Stimulated activated CD8-positive, alpha-beta memory T cell treated with anti-CD3 and anti-CD28 coated beads, Interleukin-12 subunit alpha, Interleukin-12 subunit beta, amount 100 ng/mL, for 4 hours (primary cell): Measurements from ENCODE around the gene RNF43.
"Not testable (repeated sequence)": the region's sequence is repeated elsewhere in the genome, so short reads cannot be mapped to it uniquely, and the experiment has no call there.

ENCODE experiments used
- DNase-seq: peaks from one replicate; pipeline ENCODE4 v3.0.0-alpha.2; 2020; ENCODE audit warnings: low read depth

RNF43 gene

DNA sequence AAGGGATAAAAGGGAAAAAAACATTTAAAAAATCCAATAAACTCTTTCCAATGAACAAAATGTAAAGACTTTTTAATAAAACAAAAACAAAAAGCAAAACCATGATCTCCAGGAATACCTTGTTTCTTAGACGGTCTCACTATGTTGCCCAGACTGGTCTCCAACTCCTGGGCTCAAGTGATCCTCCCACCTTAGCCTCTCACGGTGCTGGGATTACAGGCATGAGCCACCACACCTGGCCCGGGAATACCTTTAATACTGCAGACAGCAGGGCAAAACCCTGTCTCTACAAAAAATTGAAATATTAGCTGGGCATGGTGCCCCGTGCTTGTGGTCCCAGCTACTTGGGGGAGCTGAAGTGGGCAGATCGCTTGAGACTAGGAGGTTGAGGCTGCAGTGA, 7.9 kb downstream of the RNF43 start:
- no peak for DNase-seq

DNA sequence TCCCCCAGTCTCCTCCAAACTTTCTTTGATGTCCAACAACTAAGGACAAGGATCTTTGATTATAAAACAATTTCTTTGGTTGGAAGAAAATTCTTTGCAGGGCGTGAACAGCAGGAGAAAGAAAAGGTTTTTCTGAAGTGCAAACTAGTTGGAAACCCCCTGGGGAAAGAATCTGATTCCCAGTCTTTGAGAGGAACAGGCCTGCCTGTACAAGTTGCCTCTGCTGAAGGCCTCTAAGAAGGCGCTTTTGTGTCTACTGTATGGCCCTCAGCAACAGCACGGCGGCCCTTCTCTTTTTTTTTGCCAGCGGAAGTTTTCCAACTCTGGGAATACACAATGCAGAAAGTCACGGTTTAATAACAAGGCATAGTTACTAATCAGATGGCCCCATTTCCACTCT, 14.0 kb downstream of the RNF43 start:
- DNase-seq: no peak

DNA sequence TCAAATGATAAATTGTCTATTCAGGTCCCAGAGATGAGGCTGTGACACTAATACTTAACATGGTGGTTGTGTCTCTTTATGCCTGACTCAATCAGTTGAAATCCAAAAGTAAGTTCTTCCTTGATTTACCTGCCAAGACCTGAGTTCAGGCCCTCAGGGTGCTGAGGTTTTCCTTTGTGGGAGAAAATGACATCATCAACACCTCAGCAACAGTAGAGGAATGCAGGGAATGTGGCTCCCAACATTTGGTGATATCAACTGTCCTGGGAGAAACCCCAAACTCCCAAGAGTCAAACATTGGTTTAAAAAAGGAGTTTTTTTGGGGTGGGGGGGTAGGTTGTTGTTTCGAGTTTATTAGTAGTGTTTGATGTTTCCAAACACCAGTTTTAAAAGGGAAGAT, 14.7 kb downstream of the RNF43 start:
- DNase-seq: no peak

DNA sequence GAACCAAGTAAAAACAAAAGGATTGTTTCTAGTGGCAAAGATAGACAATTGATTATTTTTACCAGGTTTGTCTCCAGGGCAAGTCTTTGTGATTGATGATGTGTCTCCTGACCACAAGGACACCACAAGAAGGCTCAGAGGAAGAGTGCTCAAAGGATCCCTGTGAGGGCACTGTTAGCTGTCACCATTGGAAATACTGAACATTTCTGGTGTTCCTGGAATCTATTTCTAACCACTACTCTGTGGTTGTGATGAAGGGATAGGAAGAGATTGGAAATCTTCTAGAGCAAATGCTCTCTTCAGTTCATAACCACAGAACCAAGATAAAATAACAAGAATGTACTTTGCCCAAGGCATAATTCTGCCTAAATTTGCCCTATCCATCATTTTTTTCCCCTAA, 15.3 kb downstream of the RNF43 start:
- no peak for DNase-seq

DNA sequence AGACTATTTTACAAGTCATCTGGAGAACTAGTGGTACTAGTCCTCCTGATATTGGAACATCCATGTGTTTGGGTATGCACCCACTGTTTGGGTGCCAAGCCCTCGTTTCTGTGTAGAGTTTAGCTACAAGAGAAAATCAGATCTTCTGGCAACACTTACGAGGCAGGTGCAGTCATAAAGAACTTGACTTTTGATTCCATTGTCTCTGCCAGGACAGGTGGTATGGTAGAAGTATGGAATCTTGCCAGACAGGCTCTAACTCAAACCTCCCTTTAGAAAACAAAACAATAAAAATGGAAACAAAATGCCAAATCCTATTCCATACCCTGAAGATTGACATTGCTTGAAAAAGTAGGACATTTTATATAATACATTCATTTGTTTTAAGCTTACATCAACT, 16.0 kb downstream of the RNF43 start:
- no peak for DNase-seq

DNA sequence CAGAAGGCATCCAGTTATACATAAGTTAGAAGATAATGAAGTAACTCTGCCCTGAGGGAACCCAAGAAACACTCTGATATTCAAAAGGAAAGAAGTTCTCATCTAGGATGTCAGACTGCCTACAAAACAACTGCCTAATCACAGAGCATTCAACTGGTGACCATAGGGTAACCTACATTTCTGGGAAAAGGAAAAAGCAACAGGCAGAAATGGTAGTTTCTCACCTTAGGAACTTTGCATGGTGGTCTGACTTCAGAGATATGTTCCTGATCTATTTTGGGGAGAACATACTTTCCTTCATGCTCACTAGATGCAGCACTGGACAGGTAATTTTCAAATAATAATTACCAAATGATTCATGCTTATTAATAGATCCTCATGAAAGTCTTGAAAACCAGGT, 16.5 kb downstream of the RNF43 start:
- no peak for DNase-seq

DNA sequence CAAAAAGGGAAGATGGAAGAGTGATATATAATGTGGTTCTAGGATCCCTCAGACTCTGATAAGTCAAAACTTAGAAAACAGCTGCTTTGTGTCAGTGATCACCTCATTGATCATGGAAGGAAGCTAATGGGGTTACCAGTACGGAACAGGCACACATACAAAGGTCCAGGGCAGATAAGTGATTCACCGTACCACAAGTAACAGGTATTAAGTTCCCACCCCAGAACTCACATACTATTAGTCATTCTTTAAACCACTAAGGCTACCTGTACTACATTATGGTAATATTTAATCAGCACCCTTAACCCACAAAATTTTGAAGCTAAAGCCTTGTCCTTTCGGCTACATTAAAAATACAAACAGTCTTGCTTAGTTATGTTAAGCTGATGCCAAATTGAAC, 17.4 kb downstream of the RNF43 start:
- no peak for DNase-seq

DNA sequence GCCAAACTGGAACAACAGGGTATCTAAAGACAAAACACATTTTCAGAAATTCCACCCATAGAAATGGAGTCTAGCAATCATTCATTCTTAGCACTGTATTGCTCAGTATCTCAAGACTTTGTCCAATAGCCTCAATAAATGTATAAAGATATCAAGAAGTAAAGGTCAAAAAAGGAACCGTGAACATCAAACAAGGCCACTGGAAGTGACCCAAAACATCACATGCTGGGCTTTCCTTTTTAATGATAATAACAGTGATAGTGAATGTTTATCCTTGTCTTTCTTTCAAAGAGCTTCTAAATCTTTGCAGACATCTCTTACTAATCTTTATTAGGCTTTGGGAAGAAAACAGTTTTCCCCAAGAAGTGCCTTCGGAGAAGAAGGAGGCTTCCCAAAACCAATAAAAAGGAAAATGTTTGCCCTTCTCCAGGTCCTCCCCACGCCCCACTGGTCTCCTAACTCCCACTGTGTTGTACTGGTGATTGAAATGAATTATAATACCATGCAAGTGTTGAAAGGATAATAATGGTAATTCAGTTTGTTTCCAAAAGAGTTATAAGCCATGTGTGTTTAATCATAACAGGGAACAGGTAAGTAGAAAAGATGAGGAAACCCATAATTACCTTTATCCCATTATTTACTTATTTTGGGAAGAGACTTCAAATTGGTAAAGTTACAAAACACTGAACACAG, 18.6 kb downstream of the RNF43 start:
- DNase-seq: no peak

DNA sequence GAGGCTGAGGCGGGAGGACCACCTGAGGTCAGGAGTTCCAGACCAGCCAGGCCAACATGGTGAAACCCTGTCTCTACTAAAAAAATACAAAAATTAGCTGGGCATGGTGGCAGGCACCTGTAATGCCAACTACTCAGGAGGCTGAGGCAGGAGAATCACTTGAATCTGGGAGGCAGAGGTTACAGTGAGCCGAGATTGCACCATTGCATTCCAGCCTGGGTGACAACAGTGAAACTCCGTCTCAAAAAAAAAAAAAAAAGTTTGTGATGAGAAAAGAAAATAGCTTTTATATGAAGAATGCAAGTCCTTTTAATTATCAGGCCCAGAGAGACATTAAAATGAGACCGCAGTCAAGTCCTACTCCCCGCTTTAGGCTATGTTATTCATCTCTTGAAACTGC, 19.9 kb downstream of the RNF43 start:
- DNase-seq: not testable (repeated sequence)

DNA sequence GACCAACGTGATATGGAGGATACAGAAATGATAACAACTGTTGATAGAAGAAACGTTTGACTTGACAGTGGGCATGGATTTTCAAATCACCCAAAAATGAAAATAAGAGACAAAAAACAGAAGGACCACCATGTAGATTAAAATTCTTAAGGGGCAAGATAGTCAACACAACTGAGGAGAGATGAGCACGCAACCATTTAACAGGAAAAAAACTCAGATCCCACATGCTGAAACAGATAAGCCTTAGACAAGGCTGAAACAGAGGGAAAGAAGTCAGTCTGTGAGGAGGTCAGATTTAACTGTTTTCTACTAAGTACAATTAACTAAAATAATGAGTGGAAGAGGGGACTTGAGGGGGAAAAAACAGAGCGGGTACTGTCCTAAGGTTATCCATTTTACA, 21.2 kb downstream of the RNF43 start:
- no peak for DNase-seq

DNA sequence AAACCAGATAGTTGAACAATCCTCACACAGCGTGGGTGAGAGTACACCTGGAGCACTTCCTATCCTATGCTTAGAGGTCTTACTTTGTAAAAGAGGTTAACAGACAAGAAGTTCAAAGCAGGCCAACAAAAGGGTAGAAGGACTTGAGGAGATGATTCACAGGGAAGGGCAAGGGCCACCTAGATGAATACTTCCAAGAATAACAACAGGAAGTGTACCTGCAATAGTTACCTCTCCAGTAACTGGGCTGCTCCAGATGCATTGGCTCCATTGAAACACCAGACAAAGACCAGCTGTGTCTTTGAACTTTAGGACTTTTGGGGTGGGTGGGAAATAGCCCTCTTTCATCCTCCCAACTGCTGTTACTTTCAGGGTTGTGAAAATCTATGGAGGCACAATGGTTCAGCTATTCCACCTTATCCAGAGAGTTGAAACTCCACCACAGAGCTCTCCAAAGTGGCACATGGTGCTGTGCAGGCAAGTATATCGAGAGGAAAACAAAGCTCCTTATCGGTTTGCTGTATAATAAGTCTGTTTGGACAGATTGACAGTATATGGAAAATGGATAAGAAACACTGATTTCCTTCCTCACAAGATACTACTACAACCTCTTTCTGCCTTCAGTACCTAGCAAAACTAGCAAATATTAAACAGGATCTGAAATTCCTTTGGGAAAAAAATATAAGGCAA, 22.7 kb downstream of the RNF43 start:
- no peak for DNase-seq

DNA sequence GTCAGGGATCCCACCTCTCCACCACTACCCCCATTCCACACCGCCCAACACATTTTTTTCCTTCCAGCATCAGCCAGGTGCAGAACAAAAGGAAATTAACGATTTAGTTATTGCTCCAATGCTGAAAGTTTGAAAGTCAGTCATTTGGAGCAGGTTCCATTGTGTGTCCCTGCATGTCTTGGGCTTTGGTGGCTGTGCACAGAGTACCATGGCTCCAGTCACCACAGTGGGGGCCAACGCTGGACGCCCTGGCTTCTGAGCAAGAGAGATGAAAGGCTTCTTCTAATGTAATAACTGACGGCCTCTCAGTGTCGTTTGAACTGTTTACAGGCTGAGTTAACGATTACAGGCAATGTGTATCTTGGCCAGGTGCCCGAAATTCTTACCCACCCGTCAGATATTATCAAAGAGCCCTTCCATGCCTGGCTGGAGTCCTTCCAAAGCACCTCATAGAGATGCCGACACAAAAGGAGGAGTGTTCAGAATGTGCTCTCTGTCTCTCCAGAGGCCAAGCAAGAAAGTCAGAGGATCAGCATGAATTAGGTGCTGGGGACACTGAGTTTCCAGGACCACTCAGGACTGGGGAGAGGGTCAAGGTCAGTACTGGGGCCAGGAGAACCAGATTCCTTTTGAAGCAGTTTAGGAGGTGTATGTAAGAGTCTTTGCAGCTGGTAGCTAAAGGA, 25.9 kb downstream of the RNF43 start:
- no peak for DNase-seq

DNA sequence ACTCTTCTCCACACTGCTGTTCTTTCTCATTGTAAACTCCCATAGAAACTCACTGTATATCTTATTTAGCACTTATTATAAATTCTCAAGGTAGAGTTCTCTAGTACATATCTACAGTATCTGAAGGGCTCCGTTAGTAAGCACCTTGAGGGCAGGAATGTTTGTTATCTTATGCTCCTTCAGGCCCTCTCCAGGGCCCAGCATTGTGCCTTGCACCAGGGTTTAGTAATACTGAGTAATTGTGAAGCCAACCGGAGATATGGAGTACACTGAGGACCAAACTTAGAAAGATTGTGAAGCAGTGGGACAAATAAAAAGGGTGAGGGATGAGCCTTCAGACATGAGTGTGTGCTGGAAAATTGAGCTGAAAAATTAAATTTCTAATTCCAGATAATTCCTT, 26.4 kb downstream of the RNF43 start:
- no peak for DNase-seq

DNA sequence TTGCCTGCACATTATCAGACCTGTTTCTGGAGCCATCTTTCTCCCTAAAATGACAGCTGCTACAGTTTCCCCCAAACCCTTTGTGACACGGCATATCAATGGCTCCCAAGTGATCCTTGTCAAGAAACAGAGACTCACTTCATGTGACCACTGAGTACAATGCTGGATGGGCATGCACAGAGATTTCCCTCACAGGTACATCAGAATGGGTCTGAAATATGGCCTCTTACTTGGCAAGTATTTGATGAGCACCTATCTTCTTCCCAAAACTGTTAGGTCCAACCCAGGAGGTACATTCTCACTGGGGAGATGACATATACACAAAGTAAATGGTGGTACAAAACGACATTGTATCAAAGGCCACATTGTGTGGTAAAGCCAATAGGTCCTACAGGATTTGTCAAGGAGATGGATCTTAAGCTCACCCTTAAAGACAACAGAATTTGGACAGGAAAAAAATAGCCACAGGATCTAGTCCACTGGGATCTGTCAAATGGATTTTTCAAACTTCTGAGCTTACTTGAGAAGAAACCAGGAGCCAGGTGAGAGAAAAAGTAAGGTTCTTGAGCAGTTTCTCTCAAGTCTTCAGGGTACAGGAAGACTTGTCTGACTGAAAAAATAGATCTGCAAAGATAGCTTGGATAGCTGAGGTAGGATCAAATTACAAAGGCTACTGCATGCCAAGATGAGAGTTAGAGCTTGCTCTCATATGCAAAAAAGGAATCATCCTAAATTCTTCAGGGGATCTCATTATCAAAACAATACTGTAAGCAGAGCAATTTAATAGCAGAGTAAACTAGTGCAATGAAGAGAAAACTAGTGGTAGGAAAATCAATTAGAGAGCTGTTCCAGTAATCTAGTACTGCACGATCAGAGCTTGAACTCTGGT, 28.8 kb downstream of the RNF43 start:
- DNase-seq: no peak

DNA sequence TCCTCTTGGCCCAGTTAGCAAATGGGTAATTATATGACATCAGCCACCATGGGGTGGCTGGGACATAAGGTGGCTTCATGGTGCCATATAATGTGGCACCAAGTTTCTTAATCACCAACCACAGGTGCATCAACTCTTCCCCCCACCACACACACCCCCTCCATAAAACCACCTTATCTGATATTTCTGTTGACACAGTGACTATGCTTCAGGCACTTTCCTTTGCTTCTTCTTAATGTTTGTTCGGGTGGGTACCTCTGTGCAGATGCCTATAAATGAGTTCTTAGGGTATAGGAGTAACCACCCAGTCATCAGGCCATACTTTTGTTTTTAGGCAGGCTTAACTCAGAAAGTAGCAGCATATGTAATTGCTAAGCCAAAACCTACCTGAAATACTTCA, 29.5 kb downstream of the RNF43 start:
- no peak for DNase-seq

DNA sequence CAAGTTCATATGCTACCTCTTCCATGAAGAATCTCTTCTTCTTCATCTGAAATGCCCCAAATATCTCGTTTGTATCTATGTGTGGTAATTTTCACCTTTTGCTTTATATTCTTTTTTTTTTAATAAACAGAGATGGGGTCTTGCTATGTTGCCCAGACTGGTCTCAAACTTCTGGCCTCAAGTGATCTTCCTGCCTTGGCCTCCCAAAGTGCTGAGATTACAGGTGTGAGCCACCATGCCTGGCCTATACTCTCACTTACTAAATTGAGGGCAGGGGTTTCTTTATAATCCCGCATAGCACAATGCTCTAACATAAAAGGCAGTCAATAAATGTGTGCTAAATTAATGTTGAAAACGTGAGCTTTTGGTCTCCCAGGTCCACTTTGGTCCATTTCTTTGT, 30.6 kb downstream of the RNF43 start:
- no peak for DNase-seq

DNA sequence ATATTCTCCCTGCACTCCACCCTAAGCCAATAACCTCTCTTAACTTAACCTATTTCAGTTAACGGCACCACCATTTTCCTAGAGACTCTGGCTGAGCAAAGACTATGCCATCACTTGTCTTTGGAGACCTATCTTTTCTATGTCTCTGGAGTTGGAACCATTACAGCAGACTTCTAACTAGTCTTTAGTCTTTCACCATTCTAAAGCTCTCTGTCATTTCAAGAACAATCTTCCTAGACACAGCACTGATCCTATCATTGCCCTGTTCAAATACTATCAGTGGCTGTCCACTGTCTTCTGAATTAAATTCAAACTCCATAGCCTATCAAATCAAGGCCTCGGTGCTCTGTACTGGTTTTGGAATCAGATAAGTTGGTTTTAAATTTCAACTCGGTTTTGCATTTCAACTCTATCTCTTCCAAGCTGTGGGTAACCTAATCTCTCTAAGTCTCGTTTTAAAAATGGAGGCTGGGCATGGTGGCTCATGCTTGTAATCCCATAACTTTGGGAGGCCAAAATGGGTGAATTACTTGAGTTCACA, 31.9 kb downstream of the RNF43 start:
- no peak for DNase-seq

DNA sequence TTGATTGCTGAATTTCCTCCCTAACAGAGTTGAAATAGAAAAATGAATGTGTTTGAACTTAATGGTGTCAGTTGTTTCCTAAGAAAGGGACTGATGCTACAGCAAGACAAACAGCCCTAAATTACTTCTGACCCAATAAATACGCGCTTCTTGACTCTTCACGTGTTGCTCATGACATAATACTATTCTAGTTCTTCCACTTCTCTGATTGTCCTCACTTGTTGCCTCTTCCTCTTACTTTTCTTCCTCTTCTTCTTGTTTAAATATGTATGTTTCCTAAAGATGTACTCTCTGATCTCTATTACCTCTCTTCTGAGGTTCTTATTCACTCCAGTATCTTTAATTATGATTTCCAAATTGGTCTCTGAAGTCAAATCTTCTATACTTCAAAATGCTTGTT, 32.4 kb downstream of the RNF43 start:
- no peak for DNase-seq

DNA sequence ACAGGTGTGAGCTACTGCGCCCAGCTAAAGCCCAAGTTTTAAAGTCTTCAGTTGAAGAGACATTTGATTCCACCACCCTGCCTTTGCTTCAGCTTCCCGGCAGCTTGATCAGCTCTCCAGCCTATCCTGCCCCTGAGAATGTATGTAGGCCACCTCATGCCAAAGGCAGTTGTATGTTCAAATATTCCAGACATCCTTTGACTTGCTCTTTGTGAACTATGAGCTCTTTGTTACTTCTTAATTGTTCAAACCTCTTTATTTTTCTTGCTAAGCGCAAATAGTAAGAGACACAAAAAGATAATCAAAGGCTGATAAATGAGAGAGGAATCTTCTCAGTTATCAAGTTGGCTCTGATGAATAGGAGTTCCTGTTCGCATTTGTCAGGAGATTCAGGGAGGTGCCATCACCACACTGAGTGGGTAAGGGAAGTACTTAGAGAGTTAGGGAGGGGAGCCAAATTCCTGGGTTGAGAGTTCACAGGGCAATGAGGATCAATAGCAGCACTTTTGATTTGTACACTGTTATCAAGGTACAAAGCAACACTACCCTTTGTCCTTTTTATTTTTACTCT, 33.4 kb downstream of the RNF43 start:
- DNase-seq: no peak

DNA sequence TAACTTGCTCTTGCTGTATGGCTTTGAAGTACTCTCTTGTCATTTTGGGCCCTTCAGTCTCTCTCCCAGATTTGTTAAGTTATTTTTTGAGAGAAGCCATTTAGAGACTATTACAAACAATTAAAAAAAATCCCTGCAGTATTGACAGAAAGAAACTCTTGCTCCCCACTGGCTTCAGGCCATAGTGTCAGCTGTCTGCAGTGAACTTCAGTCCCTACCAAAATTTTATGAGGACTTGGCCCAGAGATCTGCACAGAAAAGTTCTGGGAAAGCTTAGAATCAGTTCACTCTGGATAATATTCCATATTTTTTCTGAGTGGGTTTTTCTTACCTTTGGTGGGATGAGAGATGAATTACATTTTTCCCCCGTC, 34.5 kb downstream of the RNF43 start:
- DNase-seq: no peak

DNA sequence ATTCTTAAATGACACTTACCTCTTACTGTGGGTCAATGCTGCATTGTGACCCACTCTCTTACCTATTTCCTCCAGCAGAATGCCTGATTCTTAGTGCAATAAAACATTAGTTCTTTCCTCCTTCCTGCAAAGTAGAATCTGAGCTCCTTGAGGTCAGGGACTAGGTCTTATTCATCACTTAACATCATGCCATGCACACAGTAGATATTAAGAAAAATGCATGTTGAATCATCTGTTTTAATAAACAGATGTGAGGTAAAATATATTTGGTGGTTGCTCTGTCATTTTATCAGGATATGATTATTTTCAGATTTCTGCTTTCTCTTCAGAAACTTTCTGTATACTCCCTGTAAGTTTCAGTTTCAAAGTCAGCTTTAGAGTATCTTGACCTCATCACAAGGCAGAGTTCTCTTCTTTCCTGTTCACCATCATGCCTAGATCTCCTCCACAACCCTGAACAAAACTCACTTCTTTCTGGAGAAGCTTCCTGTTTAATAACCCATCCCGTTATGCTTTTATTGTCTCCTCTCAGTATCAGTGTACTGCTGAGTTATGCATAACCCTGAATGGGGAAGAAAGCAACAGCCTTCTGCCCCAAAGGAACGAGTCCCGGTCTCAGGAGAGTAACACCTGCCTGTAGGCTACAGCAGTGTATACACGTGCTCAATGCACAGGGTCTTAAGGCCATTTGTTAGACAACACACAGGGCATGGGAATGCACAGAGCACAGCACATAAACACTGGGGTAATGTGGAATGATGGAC, 35.0 kb downstream of the RNF43 start:
- DNase-seq: no peak
